ENCODE measurements around the gene PINK1.

GRCh38 chr1:20689645-20690056, 56.4 kb downstream of the PINK1 start:
- no peak for TF ChIP-seq TAF1 (IDR thresholded peaks at IDR 0.05; ENCODE audit: borderline replicate concordance, low read depth, low read length)
- TF ChIP-seq POLR2A (IDR thresholded peaks at IDR 0.05; ENCODE audit: low read depth, low read length): no peak
